ENCODE results near the gene CPSF3. TPM values are rescaled to one million over a fixed set of nuclear protein-coding genes. Genes with fewer than 3 reads are reported as not detected.

The CPSF3 gene
- total RNA-seq, 1 experiment from 2014 or later: 72.6 TPM

DNA sequence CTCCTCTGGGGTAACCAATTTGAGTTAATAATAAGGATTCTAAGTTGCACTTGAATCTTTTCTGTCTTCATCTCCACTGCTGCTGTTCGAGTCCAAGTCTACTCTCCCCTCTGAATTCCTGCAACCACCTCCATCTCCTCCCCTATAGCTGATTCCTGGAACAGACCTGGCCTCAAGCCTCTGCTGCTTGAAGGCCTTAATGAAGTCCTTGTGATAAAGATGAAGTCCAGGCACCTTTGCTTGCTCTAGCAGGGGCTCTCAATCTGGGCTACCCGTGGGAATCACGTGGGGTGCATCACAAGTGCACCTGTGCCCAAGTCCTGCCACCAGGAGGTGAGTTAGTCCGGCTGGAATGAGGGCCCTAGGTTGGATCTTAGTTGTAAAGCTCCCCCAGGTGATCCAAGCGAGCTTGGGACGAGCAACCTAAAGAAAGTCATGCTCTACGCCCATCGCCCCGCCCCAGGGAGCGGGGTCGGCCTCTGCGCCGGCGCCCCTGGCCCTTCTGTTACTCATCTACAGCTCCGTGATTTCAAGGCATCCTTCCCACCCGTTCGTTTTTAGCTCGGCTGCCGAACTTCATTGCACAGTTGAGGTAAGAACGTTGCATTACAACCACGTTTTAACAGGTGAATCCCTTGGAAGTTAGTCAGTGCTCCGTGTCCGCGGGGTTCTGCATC lies 50.0 kb downstream of the CPSF3 start:
- peak overlapping the region; percentile 46; the same call in 1 of the 2 replicates for H3K27ac ChIP-seq (ENCODE audit: low read length)
- peak overlapping the region; percentile 82 for H3K4me2 ChIP-seq (ENCODE audit: low read depth, low read length, poor library complexity, severe bottlenecking)
- DNase-seq: peak; percentile 68
- peaks cover 19% of the 10 kb centered on the region for H3K4me1 ChIP-seq (ENCODE audit: low read length)
- H3K9me3 ChIP-seq (ENCODE audit: low read length): no peaks in the 10 kb centered on the region
- peaks cover 13% of the 10 kb centered on the region; the same call in 1 of the 2 replicates for H3K36me3 ChIP-seq (ENCODE audit: insufficient read depth, low read length)
- no peaks in the 10 kb centered on the region for H4K20me1 ChIP-seq (ENCODE audit: insufficient read depth, low read depth, low read length)
- H3K27me3 ChIP-seq (ENCODE audit: low read length): no peaks in the 10 kb centered on the region
- H3K9me2 ChIP-seq (replicated peaks; ENCODE audit: insufficient read depth, low read length): no peaks in the 10 kb centered on the region
- 0 out of 2 replicates have a peak overlapping the region, but pooled peaks have one; percentile 14 for H2AFZ ChIP-seq (ENCODE audit: low read length)
- peak overlapping the region; percentile 76 for H3K9ac ChIP-seq (ENCODE audit: low read length)
- H3K4me3 ChIP-seq (ENCODE audit: low read length): peak overlapping the region; percentile 76
- H3K79me2 ChIP-seq (ENCODE audit: low read length): peaks cover 22% of the 10 kb centered on the region

DNA sequence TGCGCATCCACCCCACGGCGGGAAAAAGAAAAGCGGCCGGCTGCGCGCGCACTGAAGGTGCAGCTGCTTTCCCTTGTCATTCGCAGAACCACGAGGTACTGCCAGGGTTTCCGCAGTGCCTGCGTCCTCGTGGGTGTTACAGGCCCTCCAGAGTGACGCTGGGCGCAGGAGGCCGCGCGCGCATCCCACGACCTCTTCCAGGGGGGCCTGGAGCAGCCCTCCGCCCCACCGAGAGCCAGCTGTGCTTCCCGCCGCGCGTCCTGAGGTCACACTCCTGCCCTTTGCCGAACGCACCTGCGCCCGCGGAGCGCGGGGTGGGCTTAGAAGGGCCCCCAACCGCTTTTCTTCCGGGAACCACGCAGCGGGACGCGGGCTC lies 50.5 kb downstream of the CPSF3 start:
- H3K27ac ChIP-seq (ENCODE audit: low read length): peak overlapping the region; percentile 46; the same call in 1 of the 2 replicates
- DNase-seq: peak; percentile 78
- H2AFZ ChIP-seq (ENCODE audit: low read length): peak overlapping the region; percentile 14; the same call in 1 of the 2 replicates
- H3K27me3 ChIP-seq (ENCODE audit: low read length): no peaks in the 10 kb centered on the region
- no peaks in the 10 kb centered on the region for H3K9me2 ChIP-seq (replicated peaks; ENCODE audit: insufficient read depth, low read length)
- no peaks in the 10 kb centered on the region for H3K9me3 ChIP-seq (ENCODE audit: low read length)
- H3K4me2 ChIP-seq (ENCODE audit: low read depth, low read length, poor library complexity, severe bottlenecking): peak overlapping the region; percentile 82
- no peaks in the 10 kb centered on the region for H4K20me1 ChIP-seq (ENCODE audit: insufficient read depth, low read depth, low read length)
- H3K9ac ChIP-seq (ENCODE audit: low read length): peak overlapping the region; percentile 76
- H3K4me1 ChIP-seq (ENCODE audit: low read length): peaks cover 19% of the 10 kb centered on the region
- H3K79me2 ChIP-seq (ENCODE audit: low read length): peaks cover 26% of the 10 kb centered on the region
- H3K4me3 ChIP-seq (ENCODE audit: low read length): peak overlapping the region; percentile 76
- H3K36me3 ChIP-seq (ENCODE audit: insufficient read depth, low read length): peaks cover 14% of the 10 kb centered on the region; the same call in 1 of the 2 replicates

DNA sequence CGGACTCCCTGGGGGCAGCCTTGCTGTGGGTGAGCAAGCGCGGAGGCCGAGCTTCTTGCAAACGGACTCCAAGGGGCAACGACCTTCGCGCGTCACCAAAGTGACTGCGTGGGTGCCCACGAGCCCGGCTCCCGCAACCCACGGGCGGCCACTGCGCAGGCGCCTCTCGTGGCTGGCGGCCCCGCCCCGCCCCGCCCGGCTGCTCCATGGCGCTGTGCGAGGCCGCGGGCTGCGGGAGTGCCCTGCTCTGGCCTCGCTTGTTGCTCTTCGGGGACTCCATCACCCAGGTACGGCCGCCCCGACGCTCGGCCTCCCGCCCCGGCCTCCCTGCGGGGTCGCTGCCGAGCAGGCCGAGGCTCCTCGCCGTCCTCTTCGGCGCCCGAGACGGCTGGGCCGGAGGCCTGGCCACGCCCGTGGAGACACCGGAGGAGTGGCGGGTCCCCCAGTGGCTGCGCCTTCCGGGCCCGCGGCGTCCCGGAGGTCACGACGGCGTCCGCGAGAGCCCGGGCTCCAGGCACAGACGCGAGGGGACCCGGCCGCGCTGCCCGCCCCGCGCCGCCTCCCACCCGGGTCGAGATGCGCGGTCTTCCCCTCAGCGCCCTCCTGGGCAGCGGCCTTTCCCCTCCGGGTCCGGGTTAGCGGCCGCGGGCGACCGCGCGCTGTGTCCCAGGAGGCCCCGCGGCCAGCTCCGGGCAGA lies 51.1 kb downstream of the CPSF3 start, which contains the start of gene IAH1:
IAH1 (plus strand) TSS at position 191 of the 697 bp plus-strand sequence; CDS start at position 207, 16 bp downstream.
- Histone ChIP-seq H3K4me2 (ENCODE audit: low read depth, low read length, poor library complexity, severe bottlenecking) (peak within 1 kb of the TSS; percentile 82), H3K4me3 (ENCODE audit: low read length) (peak within 1 kb of the TSS; percentile 76), H3K27ac (ENCODE audit: low read length) (peak within 1 kb of the TSS; percentile 46), H3K9ac (ENCODE audit: low read length) (peak within 1 kb of the TSS; percentile 76), H3K79me2 (ENCODE audit: low read length) (peaks cover 26% of the 10 kb centered on the region), H3K9me3 (ENCODE audit: low read length) (no peaks in the 10 kb centered on the region), H3K9me2 (replicated peaks; ENCODE audit: insufficient read depth, low read length) (no peaks in the 10 kb centered on the region), H3K4me1 (ENCODE audit: low read length) (peaks cover 19% of the 10 kb centered on the region), H4K20me1 (ENCODE audit: insufficient read depth, low read depth, low read length) (no peaks in the 10 kb centered on the region), H2AFZ (ENCODE audit: low read length) (peak within 1 kb of the TSS; percentile 14; the same call in 1 of the 2 replicates), H3K27me3 (ENCODE audit: low read length) (no peaks in the 10 kb centered on the region), H3K36me3 (ENCODE audit: insufficient read depth, low read length) (peaks cover 14% of the 10 kb centered on the region; the same call in 1 of the 2 replicates)
- DNase-seq: peak; percentile 80

DNA sequence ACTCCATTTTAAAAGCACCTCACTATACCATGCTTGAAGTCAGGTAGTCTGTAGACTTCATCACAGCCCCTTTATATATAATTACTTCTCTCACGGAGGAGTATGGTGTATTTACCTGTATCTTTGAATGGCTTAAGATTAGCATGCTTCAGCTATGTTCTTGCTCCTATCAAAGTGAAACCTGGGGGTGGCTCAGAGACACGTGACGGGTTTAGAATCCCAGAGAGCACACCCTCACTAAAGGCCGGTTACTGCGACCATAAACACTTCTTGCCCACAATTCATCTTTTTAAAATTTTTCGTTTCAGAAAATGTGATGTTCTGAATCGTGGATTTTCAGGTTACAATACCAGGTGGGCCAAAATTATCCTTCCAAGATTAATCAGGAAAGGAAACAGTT lies 54.5 kb downstream of the CPSF3 start:
- Histone ChIP-seq H3K9me3 (ENCODE audit: low read length) (no peaks in the 10 kb centered on the region), H2AFZ (ENCODE audit: low read length) (no peak overlapping the region), H3K79me2 (ENCODE audit: low read length) (peaks cover 35% of the 10 kb centered on the region), H3K36me3 (ENCODE audit: insufficient read depth, low read length) (peaks cover 11% of the 10 kb centered on the region; the same call in 1 of the 2 replicates), H3K4me1 (ENCODE audit: low read length) (peaks cover 22% of the 10 kb centered on the region), H3K27me3 (ENCODE audit: low read length) (no peaks in the 10 kb centered on the region), H3K9me2 (replicated peaks; ENCODE audit: insufficient read depth, low read length) (no peaks in the 10 kb centered on the region), H3K27ac (ENCODE audit: low read length) (no peak overlapping the region), H4K20me1 (ENCODE audit: insufficient read depth, low read depth, low read length) (no peaks in the 10 kb centered on the region), H3K4me3 (ENCODE audit: low read length) (no peak overlapping the region), H3K9ac (ENCODE audit: low read length) (no peak overlapping the region), H3K4me2 (ENCODE audit: low read depth, low read length, poor library complexity, severe bottlenecking) (no peak overlapping the region)
- DNase-seq: no peak

DNA sequence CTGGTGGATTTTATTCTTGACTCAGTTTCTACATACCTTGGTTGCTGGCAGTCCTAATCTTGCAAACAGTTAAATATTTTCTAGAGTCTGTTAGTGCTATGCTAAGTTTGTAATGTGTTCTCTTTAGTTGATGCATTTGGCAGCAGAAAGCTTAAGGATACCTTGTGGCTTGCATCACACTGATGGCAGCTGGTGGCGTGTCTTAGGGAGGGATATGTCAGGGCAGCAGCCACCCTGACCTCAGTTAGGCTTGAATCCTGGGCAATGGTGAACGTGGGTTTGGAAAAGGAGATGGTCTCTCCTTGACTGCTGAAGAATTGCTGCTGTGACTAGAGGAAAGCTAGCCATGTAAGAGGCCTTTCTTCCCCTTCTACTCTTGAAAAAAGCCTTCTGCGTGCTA lies 55.1 kb downstream of the CPSF3 start:
- H3K79me2 ChIP-seq (ENCODE audit: low read length): peaks cover 35% of the 10 kb centered on the region
- H3K9me2 ChIP-seq (replicated peaks; ENCODE audit: insufficient read depth, low read length): no peaks in the 10 kb centered on the region
- no peak overlapping the region for H3K4me3 ChIP-seq (ENCODE audit: low read length)
- peaks cover 12% of the 10 kb centered on the region; the same call in 1 of the 2 replicates for H3K36me3 ChIP-seq (ENCODE audit: insufficient read depth, low read length)
- no peaks in the 10 kb centered on the region for H3K9me3 ChIP-seq (ENCODE audit: low read length)
- DNase-seq: no peak
- H3K4me1 ChIP-seq (ENCODE audit: low read length): peaks cover 17% of the 10 kb centered on the region
- no peak overlapping the region for H3K27ac ChIP-seq (ENCODE audit: low read length)
- H2AFZ ChIP-seq (ENCODE audit: low read length): no peak overlapping the region
- no peak overlapping the region for H3K9ac ChIP-seq (ENCODE audit: low read length)
- H3K27me3 ChIP-seq (ENCODE audit: low read length): no peaks in the 10 kb centered on the region
- no peak overlapping the region for H3K4me2 ChIP-seq (ENCODE audit: low read depth, low read length, poor library complexity, severe bottlenecking)
- no peaks in the 10 kb centered on the region for H4K20me1 ChIP-seq (ENCODE audit: insufficient read depth, low read depth, low read length)

DNA sequence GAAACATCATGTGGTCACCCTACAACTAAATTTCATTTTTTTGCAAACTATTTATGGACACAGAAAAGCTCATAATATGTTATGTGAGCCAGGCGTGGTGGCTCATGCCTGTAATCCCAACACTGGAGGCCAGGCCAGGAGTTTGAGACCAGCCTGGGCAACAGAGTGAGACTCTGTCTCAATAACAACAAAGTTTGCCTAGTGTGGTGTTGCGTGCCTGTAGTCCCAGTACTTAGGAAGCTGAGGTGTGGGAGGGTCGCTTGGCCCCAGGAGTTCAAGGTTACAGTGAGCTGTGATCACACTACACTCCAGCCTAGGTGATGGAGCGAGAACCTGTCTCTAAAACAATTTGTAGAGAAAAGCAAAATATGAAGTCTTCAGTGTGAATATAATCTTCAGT lies 56.7 kb downstream of the CPSF3 start:
- no peak overlapping the region for H3K9ac ChIP-seq (ENCODE audit: low read length)
- H3K4me2 ChIP-seq (ENCODE audit: low read depth, low read length, poor library complexity, severe bottlenecking): no peak overlapping the region
- H2AFZ ChIP-seq (ENCODE audit: low read length): no peak overlapping the region
- DNase-seq: no peak
- H3K9me2 ChIP-seq (replicated peaks; ENCODE audit: insufficient read depth, low read length): no peaks in the 10 kb centered on the region
- H3K4me3 ChIP-seq (ENCODE audit: low read length): no peak overlapping the region
- no peaks in the 10 kb centered on the region for H4K20me1 ChIP-seq (ENCODE audit: insufficient read depth, low read depth, low read length)
- H3K9me3 ChIP-seq (ENCODE audit: low read length): no peaks in the 10 kb centered on the region
- no peak overlapping the region for H3K27ac ChIP-seq (ENCODE audit: low read length)
- peaks cover 27% of the 10 kb centered on the region for H3K36me3 ChIP-seq (ENCODE audit: insufficient read depth, low read length)
- peaks cover 31% of the 10 kb centered on the region for H3K79me2 ChIP-seq (ENCODE audit: low read length)
- H3K27me3 ChIP-seq (ENCODE audit: low read length): no peaks in the 10 kb centered on the region
- H3K4me1 ChIP-seq (ENCODE audit: low read length): peaks cover 9% of the 10 kb centered on the region

DNA sequence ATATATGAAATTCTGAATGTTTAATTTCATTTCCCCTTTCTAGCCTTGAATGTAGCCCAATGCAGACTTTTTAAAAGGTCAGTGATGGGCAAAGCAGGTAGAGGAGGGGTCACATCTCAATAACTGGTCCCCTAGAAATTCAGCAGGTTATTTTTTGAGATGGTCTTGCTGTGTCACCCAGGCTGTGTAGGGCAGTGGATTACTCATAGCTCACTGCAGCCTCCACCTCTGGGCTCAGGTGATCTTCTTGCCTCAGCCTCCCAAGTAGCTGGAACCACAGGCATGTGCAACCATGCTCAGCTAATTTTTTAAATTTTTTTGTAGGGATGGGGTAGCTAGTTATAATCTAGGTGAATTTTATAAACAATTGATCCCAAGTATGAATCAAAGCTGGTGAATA lies 59.7 kb downstream of the CPSF3 start:
- peaks cover 2% of the 10 kb centered on the region; the same call in 1 of the 2 replicates for H3K4me1 ChIP-seq (ENCODE audit: low read length)
- no peaks in the 10 kb centered on the region for H3K27me3 ChIP-seq (ENCODE audit: low read length)
- H3K9me2 ChIP-seq (replicated peaks; ENCODE audit: insufficient read depth, low read length): no peaks in the 10 kb centered on the region
- no peaks in the 10 kb centered on the region for H3K9me3 ChIP-seq (ENCODE audit: low read length)
- DNase-seq: no peak
- H3K9ac ChIP-seq (ENCODE audit: low read length): no peak overlapping the region
- H3K36me3 ChIP-seq (ENCODE audit: insufficient read depth, low read length): peaks cover 49% of the 10 kb centered on the region
- H4K20me1 ChIP-seq (ENCODE audit: insufficient read depth, low read depth, low read length): no peaks in the 10 kb centered on the region
- no peak overlapping the region for H3K4me3 ChIP-seq (ENCODE audit: low read length)
- no peak overlapping the region for H2AFZ ChIP-seq (ENCODE audit: low read length)
- H3K27ac ChIP-seq (ENCODE audit: low read length): no peak overlapping the region
- H3K4me2 ChIP-seq (ENCODE audit: low read depth, low read length, poor library complexity, severe bottlenecking): no peak overlapping the region
- H3K79me2 ChIP-seq (ENCODE audit: low read length): peaks cover 22% of the 10 kb centered on the region

DNA sequence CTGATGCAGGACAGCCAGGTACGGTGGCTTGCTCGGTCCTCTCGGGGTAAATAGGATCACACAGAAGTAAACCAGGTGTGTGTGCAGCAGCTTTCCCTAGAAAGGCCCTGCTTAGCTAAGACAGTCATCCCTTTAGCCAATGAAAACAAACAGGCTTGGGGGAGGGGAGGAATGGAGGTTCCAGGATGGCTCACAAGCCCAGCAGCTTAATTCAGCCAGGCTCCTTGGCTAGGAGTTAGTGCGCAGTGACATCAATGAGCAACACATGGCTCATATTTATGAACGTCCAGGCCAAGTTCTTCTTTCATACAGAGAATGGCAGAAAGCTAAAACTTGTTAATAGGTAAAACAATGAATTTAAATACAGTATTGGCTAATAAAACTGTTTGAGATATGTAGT lies 61.1 kb downstream of the CPSF3 start:
- Histone ChIP-seq H3K79me2 (ENCODE audit: low read length) (peaks cover 17% of the 10 kb centered on the region), H3K27ac (ENCODE audit: low read length) (no peak overlapping the region), H3K9ac (ENCODE audit: low read length) (no peak overlapping the region), H3K36me3 (ENCODE audit: insufficient read depth, low read length) (peaks cover 56% of the 10 kb centered on the region), H4K20me1 (ENCODE audit: insufficient read depth, low read depth, low read length) (no peaks in the 10 kb centered on the region), H3K9me2 (replicated peaks; ENCODE audit: insufficient read depth, low read length) (no peaks in the 10 kb centered on the region), H3K27me3 (ENCODE audit: low read length) (no peaks in the 10 kb centered on the region), H3K9me3 (ENCODE audit: low read length) (no peaks in the 10 kb centered on the region), H3K4me3 (ENCODE audit: low read length) (no peak overlapping the region), H3K4me2 (ENCODE audit: low read depth, low read length, poor library complexity, severe bottlenecking) (no peak overlapping the region), H2AFZ (ENCODE audit: low read length) (no peak overlapping the region), H3K4me1 (ENCODE audit: low read length) (peaks cover 11% of the 10 kb centered on the region)
- DNase-seq: no peak

All from Karpas-422 (cell line).